Inflammatory macrophage treated with lipopolysaccharide for 1 hour (primary cell): ENCODE data around the gene MAP1B.
"Not testable (repeated sequence)": the region's sequence is repeated elsewhere in the genome, so short reads cannot be mapped to it uniquely, and the experiment has no call there.

Experiments used
- DNase-seq, 2 donors: peaks; one replicate each; pipeline ENCODE4 v3.0.0-alpha.2; 2020 to 2022

The MAP1B gene

GRCh38 chr5:72166070-72166979, 59.0 kb downstream of the MAP1B start:
- no peak for DNase-seq

- no peak for DNase-seq
Observed at GRCh38 chr5:72167257-72167656, 60.0 kb downstream of the MAP1B start.

GRCh38 chr5:72167804-72168203, 60.5 kb downstream of the MAP1B start:
- DNase-seq: no peak

- DNase-seq: no peak
Observed at GRCh38 chr5:72170101-72170500, 62.8 kb downstream of the MAP1B start.

- DNase-seq: not testable (repeated sequence)
Observed at GRCh38 chr5:72171181-72171580, 63.9 kb downstream of the MAP1B start.

- DNase-seq: no peak
Observed at GRCh38 chr5:72171667-72172066, 64.4 kb downstream of the MAP1B start.

GRCh38 chr5:72172786-72173185, 65.5 kb downstream of the MAP1B start:
- DNase-seq: no peak

GRCh38 chr5:72177538-72177937, 70.3 kb downstream of the MAP1B start:
- no peak for DNase-seq

GRCh38 chr5:72179028-72179815, 71.9 kb downstream of the MAP1B start:
- DNase-seq: no peak

- DNase-seq: no peak
Observed at GRCh38 chr5:72179816-72180440, 72.7 kb downstream of the MAP1B start.

GRCh38 chr5:72180925-72181324, 73.7 kb downstream of the MAP1B start:
- DNase-seq: no peak

GRCh38 chr5:72182686-72183085, 75.4 kb downstream of the MAP1B start:
- DNase-seq: no peak

- DNase-seq: no peak
Observed at GRCh38 chr5:72183101-72183520, 75.8 kb downstream of the MAP1B start.

- no peak for DNase-seq
Observed at GRCh38 chr5:72184408-72184807, 77.1 kb downstream of the MAP1B start.

GRCh38 chr5:72185496-72186329, 78.4 kb downstream of the MAP1B start:
- no peak for DNase-seq

GRCh38 chr5:72187388-72188075, 80.3 kb downstream of the MAP1B start:
- DNase-seq: no peak

- DNase-seq: no peak
Observed at GRCh38 chr5:72188166-72188565, 80.9 kb downstream of the MAP1B start.

- no peak for DNase-seq
Observed at GRCh38 chr5:72189146-72189545, 81.9 kb downstream of the MAP1B start.

GRCh38 chr5:72191404-72191803, 84.1 kb downstream of the MAP1B start:
- no peak for DNase-seq

GRCh38 chr5:72194846-72195245, 87.6 kb downstream of the MAP1B start:
- DNase-seq: no peak

- no peak for DNase-seq
Observed at GRCh38 chr5:72195581-72195980, 88.3 kb downstream of the MAP1B start.

- DNase-seq: no peak
Observed at GRCh38 chr5:72197393-72197792, 90.1 kb downstream of the MAP1B start.
